Stimulated activated naive CD8-positive, alpha-beta T cell treated with anti-CD3 and anti-CD28 coated beads, Interleukin-15, Interleukin-2, amounts not matched to agents 100 U/mL and 50 U/mL, for 24 hours (primary cell): ENCODE measurements around the gene ALOX12.

ENCODE experiments used
- ATAC-seq: fragments of 150-1000 bp; cut with Tn5 transposase; one replicate; pipeline ENCODE4 v1.10.0; 2021
- DNase-seq: peaks from one replicate; pipeline ENCODE4 v3.0.0; 2021

ALOX12 gene

DNA sequence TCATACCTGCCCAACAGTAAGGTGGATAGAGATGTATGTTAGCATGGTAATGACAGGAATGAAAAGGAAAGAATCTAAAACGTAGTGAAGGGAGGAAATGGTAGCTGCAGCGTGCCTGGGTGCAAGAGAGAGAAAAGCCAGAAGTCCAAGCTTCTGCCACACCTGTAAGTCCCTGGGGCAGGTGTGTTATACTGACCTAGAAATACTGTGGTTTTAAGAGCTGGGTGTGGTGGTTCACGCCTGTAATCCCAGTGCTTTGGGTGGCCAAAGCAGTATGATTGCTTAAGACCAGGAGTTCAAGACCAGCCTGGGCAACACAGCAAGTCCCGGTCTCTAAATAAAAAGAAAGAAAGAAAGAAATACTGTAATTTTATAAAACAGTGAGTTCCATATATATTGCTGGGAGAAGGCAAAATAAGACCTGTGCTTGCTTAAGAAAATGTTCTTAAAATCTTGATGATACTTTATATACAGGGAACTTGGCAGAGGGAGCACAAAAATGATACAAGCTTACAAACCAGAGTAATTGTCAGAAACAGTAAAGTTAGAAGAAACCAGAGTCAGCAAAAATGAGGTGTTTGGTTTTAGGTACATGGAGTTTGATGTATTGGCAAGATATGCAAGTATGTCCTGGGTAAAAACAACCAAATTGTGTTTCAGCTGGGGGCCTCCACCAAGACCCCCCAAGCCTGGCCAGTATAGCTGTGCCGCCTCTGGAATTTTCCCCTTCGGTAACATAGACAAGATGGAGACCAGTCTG is 6.6 kb downstream of the ALOX12 start:
- DNase-seq: no peak

DNA sequence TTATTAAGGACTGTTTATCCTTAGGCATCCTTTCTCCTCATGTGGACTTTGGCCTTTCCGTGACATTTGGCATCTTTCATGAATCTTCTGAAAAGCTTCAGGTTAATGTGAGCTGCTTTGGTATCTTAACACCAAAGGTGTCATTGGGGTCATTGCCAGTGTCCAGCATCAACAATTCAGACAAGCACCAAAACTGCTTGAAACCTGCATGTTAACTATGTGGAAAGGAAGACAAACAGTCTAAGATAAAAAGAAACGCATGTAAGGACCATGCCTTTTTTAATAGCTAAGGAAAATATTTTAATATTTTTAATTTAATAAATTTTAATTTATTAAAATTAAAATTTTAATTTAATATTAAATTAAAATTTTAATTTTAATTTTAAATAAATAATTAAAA is 7.9 kb downstream of the ALOX12 start:
- ATAC-seq: no peak

More for the DNA sequence above, 6.6 kb downstream of the ALOX12 start:
- no peak for ATAC-seq

DNA sequence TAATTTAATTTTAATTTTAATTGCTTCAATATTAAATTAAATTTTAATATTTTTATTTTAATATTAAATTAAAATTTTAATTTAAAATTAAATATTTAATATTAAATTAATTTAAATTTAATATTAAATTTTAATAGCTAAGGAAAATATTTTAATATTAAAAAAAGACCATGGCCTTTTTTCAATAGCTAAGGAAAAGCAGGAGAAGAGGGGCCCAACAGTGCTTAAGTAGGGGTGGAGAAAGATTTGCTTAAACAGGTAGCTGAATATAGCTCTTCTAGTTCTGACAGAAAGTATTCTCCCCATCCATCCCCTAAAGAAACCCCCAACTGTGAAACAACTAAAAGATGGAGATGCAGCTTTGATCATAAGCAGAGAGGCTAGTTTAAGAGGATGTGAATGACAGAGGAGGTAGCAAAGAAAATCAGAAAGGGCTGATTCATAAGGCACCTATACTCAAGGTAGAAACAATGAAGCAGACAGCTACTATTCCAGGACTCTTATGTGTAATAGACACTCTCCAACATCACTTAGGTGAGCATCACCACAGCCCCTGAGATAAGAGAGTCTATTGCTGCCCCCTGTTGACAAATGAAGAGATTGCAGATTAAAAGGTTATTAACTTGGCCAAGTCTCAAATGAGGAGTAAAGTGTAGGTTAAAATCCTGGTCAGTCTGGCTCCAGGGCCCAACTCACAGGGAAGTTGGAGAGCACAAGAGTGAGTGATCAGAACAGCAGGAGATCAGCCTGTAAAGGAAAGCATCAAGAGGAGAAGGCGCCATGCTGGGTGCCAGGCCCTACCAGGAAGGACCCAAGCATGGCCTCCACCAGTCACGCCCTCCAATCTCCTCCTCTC is 8.8 kb downstream of the ALOX12 start:
- ATAC-seq: peak; percentile 85
- peak; percentile 26 for DNase-seq

More for the DNA sequence above, 7.9 kb downstream of the ALOX12 start:
- no peak for DNase-seq

DNA sequence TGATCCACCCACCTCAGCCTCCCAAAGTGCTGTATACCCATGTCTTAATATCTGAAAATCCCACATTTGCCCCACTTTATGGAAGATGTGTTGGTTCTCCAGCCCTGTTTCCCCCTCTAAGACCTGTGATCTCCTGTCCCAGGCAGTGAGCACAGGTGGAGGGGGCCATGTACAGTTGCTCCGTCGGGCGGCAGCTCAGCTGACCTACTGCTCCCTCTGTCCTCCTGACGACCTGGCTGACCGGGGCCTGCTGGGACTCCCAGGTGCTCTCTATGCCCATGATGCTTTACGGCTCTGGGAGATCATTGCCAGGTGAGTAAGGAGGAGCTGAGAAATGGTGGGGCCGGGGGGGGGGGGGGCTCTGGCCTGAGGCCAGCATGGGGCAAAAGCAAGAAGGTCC is 9.9 kb downstream of the ALOX12 start:
- ATAC-seq (no peak), DNase-seq (no peak)

DNA sequence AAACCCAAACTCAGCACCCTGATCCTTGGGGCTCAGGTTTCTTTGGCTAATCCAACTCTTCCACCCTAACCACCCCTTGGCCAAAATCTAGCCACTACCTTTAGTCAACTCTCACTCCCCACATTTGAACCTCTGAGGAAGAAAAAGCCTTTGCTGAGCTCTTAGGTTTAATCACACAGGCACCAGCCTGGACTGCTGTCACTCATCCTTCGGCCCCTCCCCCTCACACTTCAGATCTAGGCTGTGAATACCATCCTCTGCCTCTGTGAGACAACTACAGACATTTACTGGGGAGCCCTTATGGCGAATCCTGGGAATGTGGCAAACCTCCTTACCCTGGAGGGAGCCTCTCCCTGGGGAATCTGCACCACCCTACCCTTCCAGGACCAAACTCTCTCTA is 11.3 kb downstream of the ALOX12 start:
- ATAC-seq (no peak), DNase-seq (no peak)

DNA sequence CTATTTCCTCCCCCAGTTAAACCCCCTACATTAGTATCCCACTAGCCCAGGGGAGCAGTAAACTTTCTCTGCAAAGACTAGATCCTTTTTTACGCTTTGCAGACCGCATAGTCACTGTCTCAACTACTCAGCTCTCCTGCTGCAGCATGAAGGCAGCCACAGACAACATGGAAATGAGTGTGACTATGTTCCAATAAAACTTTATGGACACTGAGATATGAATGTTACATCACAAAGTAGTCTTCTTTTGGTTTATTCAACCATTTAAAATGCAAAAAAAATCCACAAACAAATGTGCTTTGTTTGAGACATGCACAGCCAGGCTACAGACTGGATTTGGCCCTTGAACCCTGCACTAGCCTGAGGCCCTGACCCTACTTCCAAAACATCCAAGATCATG is 14.7 kb downstream of the ALOX12 start:
- DNase-seq (no peak), ATAC-seq (no peak)

DNA sequence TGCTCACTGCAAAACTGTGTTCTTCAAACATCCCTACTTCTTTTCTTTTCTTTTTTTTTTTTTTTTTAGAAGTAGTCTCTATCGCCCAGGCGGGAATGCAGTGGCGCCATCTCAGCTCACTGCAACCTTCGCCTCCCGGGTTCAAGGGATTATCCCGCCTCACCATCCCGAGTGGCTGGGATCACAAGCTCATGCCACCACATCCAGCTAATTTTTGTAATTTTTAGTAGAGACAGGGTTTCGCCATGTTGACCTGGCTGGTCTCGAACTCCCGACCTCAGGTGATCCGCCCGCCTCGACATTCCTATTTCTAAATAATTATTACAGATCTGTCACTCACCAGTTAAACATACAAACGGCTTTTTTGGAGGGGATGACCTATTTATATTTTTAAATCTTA is 15.6 kb downstream of the ALOX12 start:
- no peak for ATAC-seq

DNA sequence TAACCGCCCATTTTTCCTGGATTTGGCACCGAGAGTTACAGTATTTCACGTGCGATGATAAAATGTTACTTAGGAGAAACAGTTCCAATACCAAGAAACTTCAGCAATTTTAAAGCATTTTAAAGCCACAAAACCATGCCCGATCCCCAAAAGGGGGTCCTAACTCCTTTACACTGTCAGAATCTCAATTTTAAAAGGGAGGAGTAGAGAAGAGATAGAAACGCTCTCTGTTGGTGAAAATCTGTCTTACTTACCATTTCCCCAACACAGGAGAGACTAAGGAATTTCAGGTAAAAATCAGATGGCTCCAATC is 16.0 kb downstream of the ALOX12 start:
- ATAC-seq (no peak), DNase-seq (no peak)

More for the DNA sequence above, 15.6 kb downstream of the ALOX12 start:
- DNase-seq: no peak

DNA sequence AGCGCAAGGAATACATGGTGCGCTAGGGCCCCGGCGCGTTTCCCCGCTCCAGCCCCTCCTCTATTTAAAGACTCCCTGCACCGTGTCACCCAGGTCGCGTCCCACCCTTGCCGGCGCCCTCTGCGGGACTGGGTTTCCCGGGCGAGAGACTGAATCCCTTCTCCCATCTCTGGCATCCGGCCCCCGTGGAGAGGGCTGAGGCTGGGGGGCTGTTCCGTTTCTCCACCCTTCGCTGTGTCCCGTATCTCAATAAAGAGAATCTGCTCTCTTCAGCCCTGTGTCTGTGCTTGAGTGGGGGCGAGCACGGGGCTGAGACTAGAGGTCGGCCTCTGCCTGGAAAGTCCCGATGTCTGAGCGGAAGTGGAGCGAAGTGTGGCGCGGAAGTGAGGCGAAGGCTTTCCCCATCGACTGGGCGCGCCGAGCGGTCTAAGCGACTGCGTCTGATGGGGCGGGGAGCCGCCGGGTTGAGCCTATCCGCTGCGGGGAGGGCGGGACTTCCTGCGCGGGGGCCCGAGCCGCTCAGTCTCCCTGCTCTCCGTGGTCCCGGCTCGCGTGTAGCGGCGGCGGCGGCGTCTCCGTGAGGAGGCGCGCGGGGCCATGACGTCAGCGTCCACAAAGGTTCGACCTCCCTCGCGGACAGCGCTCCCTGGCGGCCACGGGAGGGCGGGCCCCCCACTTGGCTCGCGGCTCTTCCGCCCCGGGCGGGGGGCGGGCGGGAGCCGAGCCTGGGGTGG is 18.6 kb downstream of the ALOX12 start:
- DNase-seq (peak; percentile 98), ATAC-seq (peak; percentile 91)

DNA sequence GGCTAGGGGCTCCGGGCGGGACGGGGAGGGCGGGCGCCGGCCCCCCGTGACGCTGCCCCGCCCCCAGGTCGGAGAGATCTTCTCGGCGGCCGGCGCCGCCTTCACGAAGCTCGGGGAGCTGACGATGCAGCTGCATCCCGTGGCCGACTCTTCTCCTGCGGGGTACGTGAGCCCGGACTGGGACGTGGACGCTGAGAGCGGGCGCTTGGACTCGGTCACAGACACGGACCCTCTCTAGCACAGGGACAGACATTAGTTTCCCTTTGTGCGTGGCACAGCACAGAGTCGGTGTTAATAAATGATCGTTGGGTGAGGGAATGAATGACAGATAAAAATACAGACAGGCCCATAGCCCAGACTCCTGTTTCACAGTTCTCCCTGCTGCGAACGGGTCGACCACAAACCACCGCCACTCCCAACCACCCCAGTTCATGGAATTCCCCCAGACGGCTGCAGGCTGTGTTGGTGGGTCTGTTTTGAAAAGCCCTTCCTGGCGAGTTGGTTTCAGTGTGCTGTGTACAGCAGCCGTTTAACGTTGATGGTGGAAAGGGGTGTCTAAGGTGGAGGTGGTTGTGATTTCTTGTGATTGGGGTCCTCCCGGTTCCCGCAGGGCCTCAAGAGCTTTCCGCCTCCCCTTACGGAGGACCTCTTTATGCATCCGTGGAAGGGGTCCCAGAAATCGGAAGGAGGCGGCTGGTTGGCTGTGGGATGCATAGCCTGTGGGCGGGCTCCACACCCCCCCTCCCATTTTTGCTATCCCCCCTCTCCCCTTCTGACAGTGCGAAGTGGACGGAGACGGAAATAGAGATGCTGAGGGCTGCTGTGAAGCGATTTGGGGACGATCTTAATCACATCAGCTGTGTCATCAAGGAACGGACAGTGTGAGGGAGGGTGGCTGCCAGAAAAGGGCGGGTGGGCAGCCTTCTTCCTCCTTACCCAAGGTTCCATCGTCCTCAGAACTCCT is 19.4 kb downstream of the ALOX12 start:
- peak; percentile 30 for ATAC-seq

DNA sequence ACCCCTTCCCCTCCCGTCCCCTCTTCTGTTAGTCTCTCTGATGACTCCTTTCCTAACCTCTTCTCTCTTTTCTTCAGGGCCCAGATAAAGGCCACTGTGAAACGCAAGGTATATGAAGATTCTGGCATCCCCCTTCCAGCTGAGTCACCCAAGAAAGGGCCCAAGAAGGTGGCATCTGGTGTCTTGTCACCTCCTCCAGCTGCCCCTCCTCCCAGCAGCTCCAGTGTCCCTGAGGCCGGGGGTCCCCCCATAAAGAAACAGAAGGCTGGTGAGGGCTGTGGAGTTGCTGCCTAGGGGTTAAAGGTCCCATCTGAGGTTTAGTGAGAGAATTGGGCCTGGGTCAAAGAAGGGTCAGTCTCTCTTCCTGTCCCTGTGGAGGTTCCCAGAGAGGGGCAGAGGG is 20.6 kb downstream of the ALOX12 start:
- DNase-seq (peak; percentile 56), ATAC-seq (no peak)

More for the DNA sequence above, 19.4 kb downstream of the ALOX12 start:
- peak; percentile 81 for DNase-seq

DNA sequence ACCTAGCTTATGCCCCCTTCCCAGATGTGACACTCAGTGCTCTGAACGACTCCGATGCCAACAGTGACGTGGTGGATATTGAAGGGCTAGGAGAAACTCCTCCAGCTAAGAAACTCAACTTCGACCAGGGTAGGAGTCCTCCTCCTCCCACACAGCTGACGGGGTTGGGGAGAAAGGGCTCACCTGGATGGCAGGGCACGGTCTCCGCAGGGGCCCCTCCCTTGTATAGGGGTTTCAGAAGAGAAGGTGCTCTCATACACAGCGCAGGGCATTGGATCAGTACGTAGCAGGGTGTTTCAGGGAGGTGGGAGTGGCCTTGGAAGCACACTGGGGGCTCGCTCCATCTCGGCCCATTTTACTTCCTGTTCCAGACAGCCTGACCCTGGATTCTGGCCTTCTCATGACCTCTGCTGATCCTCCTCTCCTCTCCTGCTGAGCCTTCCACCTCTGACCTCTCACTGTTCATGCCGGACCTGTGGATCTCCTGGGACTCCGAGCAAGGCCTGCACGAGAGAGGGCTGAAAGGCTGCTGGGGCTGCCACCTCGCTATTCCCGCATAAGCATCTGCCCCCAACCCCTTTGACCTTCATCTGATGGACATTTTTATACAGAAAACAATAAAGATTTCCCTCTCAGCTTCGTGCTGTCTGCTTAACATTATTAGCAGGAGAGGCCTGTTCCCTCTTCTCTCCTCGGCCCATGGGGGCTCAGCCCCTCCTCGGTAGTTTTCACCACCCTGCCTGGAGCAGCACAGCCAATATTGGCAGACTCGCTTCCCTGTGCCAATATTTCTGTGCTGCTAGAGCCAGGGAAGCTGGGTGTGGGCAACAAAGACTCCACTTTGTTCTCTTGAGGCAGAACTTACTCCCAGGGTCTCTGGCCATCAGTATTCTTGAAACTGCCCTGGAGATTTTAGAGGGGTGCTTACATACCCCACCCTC is 21.3 kb downstream of the ALOX12 start:
- no peak for ATAC-seq
- no peak for DNase-seq

DNA sequence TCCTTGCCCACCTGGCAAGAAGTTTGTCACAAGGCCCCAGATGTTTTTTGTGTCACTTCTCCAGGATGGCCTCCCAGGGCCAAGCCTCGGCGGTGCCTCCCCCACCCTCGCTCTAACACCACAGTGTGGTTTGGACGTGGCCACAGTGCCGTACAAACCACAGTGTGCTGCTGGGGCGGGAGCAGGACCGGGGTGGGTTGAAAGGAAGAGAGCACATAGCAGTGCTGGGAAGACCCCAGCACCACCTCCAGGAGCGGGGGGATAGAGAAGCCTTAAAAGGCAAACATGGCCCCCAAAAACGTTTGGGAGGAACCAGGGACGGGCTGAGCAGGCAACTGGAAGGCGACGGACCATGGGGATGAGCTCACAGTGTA is 22.0 kb downstream of the ALOX12 start:
- no peak for ATAC-seq
- peak; percentile 72 for DNase-seq

DNA sequence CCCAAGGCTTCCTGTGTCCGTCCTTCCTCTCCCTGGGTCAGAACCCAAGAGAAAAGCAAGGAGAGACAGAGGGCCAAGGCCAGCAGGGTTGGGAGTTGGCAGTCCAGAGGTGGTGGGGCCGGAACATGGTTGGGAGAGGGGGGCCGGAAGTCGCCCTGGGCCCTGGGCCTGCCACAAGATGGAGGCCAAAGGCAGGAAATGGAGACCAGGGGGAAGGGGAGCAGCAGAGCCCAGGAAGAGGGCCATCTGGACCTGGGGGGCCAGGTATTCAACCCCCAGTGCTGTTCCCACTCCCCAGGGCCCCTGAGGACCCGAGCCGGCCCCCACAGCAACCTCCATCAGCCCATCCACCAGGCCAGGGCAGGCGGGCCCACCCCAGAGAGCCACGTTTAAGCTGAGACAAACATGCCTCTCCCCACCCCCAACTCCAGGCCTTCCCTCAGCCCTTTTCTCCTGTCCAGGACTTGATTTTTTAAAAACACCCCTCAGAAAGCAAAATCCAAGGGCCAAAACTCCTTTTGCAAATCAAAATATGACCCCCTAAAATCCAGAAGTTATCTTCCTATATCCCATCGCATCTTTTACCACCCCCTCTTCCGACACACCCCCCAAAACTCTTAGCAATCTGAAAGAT is 22.6 kb downstream of the ALOX12 start:
- ATAC-seq: no peak
- DNase-seq: no peak

DNA sequence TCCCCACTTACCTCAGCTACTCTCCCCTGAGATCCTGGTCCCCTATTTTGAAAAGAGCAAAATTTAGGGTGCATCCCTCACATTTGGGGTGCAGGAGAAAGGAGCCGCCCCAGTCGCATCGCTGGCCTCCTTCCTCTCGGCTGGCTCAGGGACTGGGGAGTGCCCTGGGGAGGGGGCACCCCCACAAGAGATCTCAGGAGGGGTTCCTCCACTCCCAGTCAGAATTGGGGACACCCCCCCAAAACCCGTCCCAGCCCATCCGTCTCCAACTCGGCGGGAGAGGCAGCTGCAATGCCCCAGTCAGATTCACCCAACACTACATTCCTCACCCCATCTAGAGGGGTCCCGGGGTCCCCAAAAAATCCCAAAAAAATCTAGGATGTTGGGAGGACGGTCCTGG is 23.5 kb downstream of the ALOX12 start:
- DNase-seq (no peak), ATAC-seq (no peak)

DNA sequence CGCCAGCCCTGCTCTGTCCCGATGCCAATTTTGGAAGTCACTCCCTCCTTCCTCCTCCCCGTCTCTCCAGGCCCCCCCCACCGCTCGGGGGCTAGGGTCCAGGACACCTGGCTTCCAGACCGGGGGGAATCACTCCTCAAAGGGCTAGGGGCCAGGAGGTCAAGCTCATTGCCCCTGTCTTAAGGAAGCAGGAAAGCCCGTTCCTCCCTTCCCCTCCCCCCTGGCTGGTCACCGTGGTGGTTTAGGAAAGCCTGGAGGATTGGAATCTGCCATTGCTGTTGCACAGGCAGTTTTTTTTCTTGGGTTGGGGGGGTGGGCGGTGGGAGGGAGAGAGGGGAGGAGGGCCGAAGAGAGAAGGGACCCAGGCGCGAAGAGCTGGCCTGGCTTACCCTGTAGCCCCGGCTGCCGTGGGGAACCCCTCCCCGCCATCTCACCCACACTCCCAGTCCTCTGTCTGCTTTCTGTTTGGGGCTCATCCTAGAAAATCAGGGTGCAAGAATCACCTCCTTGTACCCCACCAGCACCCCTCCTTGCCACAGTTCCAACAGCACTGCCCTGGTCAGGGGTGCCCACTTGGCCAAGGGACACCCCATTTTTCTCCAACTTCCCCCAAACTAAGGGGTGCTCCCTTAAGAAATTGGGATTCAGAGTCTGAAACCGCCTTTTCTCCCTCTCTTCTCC is 24.1 kb downstream of the ALOX12 start:
- ATAC-seq (no peak), DNase-seq (no peak)

DNA sequence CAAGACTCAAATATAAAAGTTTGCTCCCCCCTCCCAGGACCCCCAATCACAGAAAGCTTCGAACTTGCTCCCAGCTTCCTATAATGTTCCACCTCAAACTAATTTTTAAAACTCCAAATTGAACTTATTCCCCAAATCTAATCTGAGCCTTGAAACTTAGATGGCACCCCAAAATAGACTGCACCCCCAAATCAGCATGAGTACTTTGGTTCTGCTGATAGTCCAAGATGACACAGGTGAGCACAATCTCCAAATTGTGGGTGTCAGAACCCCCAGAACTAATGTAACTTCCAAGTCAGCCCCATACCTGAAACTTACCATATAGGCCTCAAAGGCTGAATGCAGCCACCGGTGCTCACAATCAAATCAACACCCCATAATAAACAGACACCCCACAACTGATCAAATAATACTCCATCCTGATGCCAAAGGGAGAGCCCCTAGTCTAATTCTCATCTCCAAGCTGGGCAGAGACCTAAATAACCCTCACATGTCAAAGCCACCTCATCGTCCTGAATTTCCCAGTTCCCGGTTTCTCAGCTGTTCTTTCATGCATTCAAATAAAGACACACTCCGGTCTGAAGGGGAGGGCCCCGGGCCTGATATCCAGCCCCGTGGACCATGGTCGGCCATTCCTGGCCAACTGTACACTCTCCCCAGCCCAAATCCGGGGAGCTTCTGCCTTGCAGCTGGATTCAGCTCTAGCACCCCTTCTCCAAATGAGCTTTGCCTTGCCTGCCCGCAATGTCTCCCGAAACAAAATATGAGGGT is 25.2 kb downstream of the ALOX12 start:
- DNase-seq (no peak), ATAC-seq (no peak)

DNA sequence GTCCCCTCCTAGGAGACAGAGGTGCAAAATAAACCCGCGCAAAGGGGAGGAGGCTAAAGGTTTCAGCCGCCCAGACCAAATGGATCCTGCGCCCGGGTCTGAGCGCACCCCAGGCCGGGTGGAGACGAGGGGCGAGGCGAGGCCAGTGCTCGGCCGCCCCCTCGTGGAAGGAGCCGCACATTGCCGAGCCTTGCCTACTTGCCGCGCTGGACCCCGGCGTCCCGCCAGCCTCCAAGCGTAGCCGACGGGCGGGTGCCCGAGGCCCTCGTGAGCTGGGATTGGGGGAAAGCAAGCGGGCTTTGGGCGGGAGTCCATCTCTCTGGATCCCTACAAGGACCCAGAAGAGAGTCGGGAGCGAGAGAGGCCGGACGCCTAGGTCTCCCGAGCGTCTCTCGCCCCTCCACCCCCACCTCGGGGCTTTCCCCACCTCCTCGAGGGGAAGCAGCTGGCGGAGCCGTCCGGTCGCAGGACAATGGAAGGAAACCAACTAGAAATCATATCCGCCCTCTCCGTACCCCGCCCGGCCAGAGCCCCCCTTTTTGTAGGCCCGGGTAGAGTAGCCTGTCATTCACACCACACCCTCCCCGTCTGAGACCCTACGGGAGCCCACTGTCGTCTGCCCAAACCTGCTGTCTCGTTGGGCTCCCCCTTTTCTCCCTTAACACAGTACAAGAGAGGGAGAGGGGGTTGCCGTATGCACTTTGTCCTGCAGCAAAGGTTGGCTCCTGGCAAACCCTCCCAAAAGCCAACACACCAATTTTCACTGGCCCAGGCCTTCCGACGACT is 26.3 kb downstream of the ALOX12 start:
- ATAC-seq (peak; percentile 82), DNase-seq (peak; percentile 89)
